ENCODE data around the gene FFAR3.

GRCh38 chr19:35310811-35311465 is 47.3 kb upstream of the FFAR3 start:
- TF ChIP-seq CTCF (conservative IDR thresholded peaks at IDR 0.05; ENCODE audit: low read length) (no peak), EZH2phosphoT487 (IDR thresholded peaks at IDR 0.05; ENCODE audit: borderline replicate concordance, low read depth, low read length) (no peak)
